GM21390 (cell line): Measurements from ENCODE around the gene KCNK4.
A peak's percentile ranks its signal among the peaks of the same experiment; 100 is the strongest.
"Not testable (repeated sequence)": the region's sequence is repeated elsewhere in the genome, so short reads cannot be mapped to it uniquely, and the experiment has no call there.

Experiments
- ATAC-seq: cut with Tn5 transposase; IDR thresholded peaks from one replicate; pipeline ENCODE4 v1.9.1; 2021; ENCODE audit not compliant: unreplicated experiment

Gene KCNK4

DNA sequence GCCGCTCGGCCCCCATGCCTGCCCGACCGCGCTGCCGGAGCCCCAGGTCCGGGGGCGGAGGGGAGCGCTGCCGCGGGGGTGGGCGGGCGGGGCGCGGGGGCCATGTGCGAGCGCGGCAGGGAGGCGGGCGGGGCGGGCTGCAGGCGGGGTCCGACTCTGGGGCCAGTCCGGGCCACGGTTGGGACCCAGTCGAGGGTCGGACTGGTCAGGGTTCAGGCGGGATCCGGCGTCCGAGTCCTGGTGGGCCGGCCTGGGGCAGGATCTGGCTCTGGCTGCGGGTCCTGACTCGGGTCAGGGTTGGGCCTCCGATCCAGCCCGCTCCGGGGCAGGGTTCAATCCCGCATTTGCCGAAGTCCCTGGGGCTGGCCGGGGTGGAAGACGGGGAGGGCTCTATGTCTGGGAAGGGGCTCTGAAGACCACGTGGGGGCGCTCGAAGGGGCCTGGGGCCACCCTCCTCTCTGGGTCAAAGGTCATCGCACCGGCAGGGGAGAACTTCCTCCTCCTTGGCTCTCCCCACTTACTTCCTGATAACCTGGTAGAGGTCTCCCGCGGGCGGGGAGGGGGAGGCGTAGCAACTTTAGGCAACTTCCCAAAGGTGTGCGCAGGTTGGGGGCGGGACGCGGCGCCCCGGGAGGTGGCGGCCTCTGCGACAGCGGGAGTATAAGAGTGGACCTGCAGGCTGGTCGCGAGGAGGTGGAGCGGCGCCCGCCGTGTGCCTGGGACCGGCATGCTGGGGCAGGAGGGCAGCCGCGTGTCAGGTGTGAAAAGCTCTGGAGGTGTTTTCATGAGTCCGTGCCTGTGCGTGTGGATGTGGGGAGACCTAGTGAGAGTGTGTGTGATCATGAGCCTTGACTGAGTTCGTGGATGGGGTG is 14.8 kb downstream of the KCNK4 start:
- ATAC-seq: peak; percentile 32

DNA sequence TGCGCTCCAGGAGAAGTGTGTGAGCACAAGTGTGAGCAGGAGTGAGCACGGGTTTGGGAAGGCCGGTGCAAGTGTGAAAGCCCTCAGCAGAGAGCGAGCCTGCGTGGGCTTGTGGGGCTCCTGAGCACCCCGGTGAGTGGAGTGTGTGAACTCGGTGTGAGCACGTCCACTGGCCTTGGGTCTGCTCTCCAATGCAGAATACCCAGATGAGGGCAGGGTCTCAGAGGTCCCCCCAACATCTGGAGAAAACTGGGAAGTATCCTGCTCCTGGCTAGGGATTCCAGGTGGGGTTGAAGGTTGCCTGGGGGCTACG is 15.4 kb downstream of the KCNK4 start:
- ATAC-seq: no peak

DNA sequence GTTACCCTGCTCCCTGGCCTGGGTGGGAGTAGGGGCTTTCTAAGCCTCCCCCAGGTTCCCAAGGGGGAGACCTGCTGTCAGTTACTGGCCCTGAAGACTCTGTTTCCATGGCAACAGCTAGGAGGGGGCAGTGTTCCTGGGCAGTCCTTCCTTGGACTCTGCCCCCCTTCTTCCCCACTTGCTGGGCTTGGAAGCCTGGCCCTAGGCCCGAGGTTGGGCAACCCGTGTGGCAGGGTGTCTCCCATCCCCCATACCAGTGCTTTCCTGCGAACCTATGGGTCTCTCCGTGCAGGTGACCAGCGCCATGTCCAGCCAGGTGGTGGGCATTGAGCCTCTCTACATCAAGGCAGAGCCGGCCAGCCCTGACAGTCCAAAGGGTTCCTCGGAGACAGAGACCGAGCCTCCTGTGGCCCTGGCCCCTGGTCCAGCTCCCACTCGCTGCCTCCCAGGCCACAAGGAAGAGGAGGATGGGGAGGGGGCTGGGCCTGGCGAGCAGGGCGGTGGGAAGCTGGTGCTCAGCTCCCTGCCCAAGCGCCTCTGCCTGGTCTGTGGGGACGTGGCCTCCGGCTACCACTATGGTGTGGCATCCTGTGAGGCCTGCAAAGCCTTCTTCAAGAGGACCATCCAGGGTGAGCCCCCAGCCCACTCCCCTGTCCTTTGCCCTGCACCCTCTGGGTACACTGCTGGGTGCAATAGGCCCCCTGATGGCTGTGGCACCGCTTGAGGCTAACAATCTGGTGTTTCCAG is 15.9 kb downstream of the KCNK4 start:
- no peak for ATAC-seq

DNA sequence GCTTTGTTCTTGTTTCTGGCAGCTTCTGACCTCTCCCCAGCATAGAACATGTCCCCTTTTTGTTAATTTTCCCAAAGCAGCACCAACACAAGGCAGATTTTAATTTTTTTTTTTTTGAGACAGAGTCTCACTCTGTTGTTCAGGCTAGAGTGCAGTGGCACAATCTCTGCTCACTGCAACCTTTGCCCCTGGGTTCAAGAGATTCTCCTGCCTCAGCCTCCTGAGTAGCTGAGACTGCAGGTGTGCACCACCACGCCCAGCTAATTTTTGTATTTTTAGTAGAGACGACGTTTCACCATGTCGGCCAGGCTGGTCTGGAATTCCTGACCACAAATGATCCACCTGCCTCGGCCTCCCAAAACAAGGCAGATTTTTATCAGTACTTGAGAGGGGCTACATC is 16.7 kb downstream of the KCNK4 start:
- ATAC-seq: not testable (repeated sequence)

DNA sequence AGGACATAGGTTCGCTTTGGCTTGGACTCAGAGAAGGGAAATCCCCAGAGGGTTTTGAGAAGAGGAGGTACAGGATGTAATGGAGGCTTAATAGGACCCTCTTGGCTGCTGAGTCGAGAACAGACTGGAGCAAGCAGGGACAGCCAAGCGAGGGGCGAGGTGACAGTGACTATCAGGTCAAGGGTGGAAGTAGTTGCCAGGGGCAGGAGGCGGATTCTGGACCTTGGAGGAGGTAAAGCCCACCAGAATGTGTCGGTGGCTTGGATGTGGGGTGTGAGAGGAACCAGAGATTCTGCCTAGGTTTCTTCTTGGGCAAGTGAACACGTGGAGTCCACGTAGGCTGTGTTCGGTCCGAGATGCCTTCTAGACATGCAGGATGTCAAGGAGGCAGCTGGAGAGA is 21.8 kb downstream of the KCNK4 start:
- ATAC-seq: no peak

DNA sequence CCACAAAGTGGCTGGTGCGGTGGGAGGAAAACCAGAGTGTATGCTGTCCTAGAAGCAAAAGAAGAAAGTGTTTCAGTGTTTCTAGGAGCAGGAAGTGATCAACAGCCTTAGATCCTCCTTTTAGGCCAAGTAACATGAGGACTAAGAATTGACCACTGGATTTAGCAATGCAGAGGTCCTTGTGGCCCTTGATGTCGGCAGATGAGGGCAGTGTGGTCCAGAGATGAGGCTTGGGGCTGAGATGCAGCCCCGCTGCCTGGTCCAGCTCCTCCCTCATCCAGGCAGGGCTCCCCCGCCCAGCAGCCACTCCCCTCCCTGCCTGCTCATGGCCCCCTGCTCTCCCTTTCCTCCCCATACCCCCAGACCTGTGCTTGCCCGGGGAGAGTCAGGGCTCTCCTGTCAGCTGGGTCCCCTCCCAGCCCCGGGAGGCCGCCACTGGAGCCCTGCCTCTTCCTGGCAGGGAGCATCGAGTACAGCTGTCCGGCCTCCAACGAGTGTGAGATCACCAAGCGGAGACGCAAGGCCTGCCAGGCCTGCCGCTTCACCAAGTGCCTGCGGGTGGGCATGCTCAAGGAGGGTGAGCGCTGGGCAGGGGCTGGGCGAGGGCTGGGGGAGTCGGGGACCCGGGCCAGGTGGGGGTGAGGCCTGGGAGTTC is 22.5 kb downstream of the KCNK4 start:
- ATAC-seq: no peak

DNA sequence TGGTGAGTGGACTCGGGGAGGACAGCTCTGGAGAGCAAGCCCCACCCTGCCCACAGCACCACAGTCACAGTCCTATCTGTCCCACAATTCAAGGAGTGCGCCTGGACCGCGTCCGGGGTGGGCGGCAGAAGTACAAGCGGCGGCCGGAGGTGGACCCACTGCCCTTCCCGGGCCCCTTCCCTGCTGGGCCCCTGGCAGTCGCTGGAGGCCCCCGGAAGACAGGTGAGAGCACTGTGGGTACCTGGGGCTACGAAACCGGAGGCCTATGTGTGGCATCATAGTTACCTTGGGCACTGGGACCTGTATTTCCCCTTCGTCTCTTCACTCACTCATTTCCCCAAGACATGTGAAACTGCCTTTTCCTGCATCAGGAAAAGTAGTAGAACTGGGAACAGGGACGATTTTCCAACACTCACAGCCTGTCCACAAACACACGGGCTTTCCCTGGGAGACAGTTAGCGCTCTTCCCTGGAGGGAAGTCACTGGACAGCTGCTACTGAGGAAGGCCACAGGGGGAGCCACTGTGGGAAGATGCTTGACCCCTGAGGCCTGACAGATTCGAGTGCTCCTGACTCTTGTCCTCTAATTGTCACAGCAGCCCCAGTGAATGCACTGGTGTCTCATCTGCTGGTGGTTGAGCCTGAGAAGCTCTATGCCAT is 23.2 kb downstream of the KCNK4 start:
- no peak for ATAC-seq

DNA sequence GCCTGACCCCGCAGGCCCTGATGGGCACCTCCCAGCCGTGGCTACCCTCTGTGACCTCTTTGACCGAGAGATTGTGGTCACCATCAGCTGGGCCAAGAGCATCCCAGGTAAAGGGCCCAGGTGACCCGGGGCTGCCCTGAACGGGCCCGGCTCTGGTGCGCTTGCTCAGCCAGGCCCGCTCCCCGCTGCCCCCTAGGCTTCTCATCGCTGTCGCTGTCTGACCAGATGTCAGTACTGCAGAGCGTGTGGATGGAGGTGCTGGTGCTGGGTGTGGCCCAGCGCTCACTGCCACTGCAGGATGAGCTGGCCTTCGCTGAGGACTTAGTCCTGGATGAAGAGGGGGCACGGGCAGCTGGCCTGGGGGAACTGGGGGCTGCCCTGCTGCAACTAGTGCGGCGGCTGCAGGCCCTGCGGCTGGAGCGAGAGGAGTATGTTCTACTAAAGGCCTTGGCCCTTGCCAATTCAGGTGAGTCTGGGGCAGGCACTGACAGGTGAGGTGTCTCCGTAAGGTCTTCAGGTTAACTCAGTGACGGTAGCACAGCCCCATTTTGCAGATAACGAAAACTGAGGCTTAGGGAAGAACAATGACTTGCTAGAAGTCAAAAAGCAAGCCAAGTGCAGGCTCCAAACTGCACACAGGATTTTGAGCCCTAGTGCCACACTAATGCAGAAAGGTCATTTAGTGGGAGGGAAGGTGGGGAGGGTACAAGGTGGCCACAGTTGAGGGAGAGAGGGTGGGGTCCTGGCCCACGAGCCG is 23.9 kb downstream of the KCNK4 start:
- ATAC-seq: no peak

DNA sequence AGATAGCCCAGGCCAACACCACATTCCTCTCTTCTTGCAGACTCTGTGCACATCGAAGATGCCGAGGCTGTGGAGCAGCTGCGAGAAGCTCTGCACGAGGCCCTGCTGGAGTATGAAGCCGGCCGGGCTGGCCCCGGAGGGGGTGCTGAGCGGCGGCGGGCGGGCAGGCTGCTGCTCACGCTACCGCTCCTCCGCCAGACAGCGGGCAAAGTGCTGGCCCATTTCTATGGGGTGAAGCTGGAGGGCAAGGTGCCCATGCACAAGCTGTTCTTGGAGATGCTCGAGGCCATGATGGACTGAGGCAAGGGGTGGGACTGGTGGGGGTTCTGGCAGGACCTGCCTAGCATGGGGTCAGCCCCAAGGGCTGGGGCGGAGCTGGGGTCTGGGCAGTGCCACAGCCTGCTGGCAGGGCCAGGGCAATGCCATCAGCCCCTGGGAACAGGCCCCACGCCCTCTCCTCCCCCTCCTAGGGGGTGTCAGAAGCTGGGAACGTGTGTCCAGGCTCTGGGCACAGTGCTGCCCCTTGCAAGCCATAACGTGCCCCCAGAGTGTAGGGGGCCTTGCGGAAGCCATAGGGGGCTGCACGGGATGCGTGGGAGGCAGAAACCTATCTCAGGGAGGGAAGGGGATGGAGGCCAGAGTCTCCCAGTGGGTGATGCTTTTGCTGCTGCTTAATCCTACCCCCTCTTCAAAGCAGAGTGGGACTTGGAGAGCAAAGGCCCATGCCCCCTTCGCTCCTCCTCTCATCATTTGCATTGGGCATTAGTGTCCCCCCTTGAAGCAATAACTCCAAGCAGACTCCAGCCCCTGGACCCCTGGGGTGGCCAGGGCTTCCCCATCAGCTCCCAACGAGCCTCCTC is 24.8 kb downstream of the KCNK4 start:
- ATAC-seq: not testable (repeated sequence)

DNA sequence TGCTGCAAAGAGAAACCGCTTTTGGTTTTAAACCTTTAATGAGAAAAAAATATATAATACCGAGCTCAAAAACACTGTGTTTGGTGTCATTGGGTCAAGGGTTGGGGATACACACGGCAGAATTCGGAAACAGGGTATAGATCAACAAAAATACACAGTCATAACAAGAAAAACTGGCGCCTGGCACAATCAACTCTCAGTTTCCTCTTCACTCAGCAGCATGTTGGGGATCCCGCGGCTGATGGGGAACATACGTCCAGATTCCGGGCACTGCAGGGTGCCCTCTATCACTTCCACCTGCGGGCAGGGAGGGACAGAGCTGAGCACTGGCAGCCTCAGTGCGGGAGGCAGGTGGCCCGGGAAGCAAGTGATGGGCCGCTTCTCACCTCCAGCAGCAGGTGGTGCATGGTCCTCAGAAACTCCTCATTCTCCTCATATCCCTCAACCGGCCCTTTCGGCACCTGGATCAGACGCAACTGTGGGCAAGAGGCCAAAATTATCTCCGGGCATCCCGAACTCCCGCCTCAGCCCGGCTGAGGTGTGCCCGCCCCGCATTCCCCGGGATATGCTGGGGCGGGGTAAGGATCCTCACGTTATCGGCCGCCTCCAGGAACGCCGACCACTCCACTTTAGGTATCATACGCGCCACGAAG is 25.7 kb downstream of the KCNK4 start:
- ATAC-seq: peak; percentile 6

DNA sequence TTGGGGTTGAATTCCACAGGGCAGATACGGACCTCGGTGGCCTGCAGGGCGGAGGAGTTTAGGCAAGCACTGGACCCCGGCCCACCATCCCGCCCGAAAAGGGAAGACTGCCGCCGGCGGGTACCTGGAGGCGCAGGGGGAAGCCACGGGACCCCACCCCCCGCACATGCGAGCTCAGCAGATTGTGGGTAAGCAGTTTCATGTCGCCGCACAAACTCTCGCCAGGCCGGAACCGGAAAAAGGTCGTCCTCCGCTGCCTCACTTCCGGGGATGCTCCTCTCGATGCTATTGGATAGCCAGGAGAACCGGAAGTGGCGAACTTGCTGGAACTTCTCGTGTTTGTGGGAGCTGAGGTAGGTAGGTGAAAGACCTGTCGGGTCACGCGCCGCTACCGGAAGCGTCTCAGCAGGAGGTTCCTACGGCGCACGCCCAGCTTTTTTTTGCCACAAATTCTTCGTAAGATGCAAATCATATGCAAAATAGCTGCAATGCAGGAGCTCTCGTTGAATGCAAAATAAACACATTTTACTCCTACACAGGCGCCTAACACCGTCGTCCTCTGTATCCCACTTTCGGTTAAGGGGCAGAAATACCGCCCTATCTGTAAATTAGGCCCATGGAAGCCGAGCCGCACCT is 26.3 kb downstream of the KCNK4 start, which contains the start of gene TRMT112:
Gene TRMT112, minus strand, starts transcription at position 235 of the 636 bp plus-strand sequence. Its CDS starts 33 bp downstream, at position 202.
- ATAC-seq: peak; percentile 53

DNA sequence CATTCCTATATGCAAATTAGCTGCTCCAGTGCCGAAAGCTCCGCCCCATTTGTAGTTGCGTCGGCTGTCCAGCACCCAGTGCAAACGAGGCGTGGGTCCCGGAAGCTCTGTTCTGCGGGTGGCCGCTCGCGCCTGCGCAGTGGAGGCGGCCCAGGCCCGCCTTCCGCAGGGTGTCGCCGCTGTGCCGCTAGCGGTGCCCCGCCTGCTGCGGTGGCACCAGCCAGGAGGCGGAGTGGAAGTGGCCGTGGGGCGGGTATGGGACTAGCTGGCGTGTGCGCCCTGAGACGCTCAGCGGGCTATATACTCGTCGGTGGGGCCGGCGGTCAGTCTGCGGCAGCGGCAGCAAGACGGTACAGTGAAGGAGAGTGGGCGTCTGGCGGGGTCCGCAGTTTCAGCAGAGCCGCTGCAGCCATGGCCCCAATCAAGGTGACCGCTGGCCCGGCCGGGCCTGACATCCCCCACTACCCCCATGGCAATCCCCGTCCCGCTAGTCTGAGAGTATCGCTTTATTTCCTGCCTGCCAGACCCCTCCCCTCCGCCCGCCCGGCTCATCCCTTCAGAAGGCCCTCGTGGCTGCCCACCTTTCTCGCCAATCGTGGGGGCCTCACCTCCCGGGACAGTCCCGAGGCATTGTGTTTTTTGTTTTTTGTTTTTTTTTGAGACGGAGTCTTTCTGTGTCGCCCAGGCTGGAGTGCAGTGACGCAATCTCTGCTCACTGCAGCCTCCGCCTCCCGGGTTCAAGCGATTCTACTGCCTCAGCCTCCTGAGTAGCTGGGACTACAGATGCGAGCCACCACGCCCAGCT is 27.1 kb downstream of the KCNK4 start, which contains the start of gene PRDX5:
Gene PRDX5, plus strand, starts transcription at position 161 of the 805 bp plus-strand sequence. Its CDS starts 95 bp downstream, at position 256.
- ATAC-seq: peak; percentile 65

DNA sequence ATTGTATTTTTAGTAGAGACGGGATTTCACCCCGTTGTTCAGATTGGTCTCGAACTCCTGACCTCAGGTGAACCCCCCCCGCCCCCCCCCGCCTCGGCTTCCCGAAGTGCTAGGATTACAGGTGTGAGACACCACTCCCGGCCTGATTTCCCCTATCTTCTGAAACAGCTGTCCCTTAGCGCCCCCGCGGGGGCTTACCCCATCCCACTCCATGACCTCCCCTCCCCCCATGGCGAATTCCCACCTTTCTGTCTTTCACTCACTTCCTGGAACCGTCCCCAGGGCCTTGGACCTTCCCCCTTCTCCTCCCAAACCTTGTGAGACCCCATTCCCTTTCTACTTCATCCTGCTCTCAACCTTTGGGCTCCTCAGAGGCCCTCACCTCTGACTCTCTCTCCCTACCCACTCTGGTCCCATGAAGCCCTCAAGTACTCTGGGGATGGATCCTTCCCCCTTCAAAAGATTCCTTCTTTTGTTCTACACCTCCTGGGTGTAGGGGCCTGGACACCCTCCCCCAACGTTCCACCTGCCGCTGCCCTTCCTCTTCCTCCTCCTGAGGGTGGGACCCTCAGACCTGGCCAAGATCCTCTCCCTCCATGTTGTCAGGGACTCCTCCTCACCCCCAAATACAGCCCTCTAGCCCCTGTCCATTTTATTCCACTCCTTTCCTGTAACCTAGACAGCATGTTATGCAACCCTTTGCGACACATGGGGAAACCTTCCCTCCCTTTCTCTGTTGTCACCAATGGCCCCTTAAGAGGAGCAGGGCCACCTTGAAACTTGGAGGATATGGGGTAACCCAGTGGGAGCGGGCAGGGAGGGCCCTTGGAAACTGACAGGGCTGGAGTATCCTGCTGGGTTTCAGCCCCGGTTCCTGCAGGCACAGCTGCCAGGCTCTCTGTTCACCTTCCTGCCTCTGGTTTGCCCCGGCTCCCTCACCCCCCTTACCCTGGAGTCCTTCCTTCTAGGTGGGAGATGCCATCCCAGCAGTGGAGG is 28.0 kb downstream of the KCNK4 start:
- no peak for ATAC-seq

DNA sequence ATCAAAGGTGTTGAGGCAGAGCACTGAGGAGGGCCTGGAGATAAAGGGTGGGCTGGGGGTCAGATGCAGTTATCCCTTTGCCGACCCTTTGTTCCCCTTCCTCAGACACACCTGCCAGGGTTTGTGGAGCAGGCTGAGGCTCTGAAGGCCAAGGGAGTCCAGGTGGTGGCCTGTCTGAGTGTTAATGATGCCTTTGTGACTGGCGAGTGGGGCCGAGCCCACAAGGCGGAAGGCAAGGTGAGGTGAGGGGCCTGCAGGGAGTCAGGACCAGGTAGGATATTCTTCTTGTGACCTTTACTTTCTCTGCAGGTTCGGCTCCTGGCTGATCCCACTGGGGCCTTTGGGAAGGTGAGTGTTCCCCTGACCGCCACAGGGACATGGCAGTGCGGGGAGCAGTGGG is 29.5 kb downstream of the KCNK4 start:
- no peak for ATAC-seq

DNA sequence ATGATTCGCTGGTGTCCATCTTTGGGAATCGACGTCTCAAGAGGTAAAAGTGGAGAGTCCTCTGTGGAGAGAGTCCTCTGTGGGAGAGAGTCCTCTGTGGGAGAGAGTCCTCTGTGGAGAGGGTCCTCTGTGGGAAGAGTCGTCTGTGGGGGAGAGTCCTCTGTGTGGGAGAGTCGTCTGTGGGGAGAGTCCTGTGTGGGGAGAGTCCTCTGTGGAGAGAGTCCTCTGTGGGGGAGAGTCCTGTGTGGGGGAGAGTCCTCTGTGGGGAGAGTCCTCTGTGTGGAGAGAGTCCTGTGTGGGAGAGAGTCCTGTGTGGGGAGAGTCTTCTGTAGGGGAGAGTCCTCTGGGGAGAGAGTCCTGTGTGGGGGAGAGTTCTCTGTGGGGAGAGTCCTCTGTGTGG is 29.9 kb downstream of the KCNK4 start:
- no peak for ATAC-seq

DNA sequence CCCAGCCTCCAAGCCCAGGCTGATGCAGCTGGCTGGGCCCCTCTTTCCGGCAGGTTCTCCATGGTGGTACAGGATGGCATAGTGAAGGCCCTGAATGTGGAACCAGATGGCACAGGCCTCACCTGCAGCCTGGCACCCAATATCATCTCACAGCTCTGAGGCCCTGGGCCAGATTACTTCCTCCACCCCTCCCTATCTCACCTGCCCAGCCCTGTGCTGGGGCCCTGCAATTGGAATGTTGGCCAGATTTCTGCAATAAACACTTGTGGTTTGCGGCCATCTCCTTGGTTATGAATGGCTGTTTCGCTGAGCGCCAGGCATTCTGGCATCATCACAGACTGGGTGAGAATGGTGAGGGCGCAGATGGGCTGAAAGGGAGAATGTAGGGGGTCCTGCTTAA is 30.4 kb downstream of the KCNK4 start:
- ATAC-seq: no peak

DNA sequence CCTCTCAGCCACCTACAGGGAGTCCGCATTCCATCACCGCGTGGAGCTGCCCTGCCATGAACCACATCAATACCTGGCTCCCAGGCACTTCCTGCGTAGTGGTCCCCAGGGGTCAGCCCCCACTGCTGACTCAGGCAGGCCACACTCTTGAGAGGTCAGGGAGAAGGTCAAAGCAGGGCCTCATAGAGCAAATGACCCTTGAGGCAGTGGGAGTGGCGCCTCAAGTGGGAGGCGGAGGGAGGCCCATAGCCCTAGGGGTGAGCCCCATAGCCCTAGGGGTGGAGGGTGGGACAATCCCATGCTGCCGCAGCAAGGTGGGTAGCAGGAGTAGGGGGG is 31.8 kb downstream of the KCNK4 start:
- ATAC-seq: no peak
